B cell (primary cell): ENCODE data around the gene RNF220. TPM values are rescaled to one million over a fixed set of nuclear protein-coding genes. Genes with fewer than 3 reads are reported as not detected.
A peak's percentile ranks its signal among the peaks of the same experiment; 100 is the strongest.

ENCODE experiments used
- ATAC-seq: fragments of 200-7000 bp; cut with Tn5 transposase; one replicate; pipeline ENCODE4 v1.10.0; 2021; ENCODE audit warnings: low read depth, mild to moderate bottlenecking, moderate number of reproducible peaks, moderate library complexity
- CTCF ChIA-PET: fragments of 350-600 bp; sonication (Branson Sonifier 250); formaldehyde crosslinking; loops from one replicate; lab custom pipeline; 2021; ENCODE audit warnings: antibody characterized with exemption, inconsistent platforms; lab: Charles Lee
- POLR2A ChIA-PET: fragments of 350-600 bp; sonication (Branson Sonifier 250); formaldehyde crosslinking; loops from one replicate; lab custom pipeline; 2021; ENCODE audit warnings: antibody characterized with exemption; lab: Charles Lee
- DNase-seq: peaks from one replicate; pipeline ENCODE4 v3.0.0; 2013
- H2AFZ ChIP-seq: 2 replicates; pipeline ENCODE4 v1.6.1; 2012; ENCODE audit warnings: mild to moderate bottlenecking, low read depth, low read length; ENCODE audit not compliant: insufficient read depth, poor library complexity, severe bottlenecking
- H3K27ac ChIP-seq, 2 donors: 1 replicate in 1 of 2; 2 replicates in 1 of 2; pipeline ENCODE4 v1.5.1; 2012 to 2013; ENCODE audit warnings: low read length in 2 of 2, mild to moderate bottlenecking in 2 of 2, moderate library complexity in 1 of 2
- H3K27me3 ChIP-seq, 4 experiments: fragments of 200-600 bp in 1 of 4; sonication (generic) in 1 of 4; replicated peaks in 1 of 4; 1 replicate in 2 of 4; 2 replicates in 2 of 4; pipeline versions ENCODE4 v1.6.1 to v1.7.0; 2013 to 2016; ENCODE audit warnings: low read length in 3 of 4, mild to moderate bottlenecking in 2 of 4, mixed read lengths in 1 of 4, moderate library complexity in 1 of 4; ENCODE audit not compliant: insufficient read depth in 4 of 4, control insufficient read depth in 3 of 4; ENCODE audit errors: control extremely low read depth in 1 of 4
- H3K36me3 ChIP-seq, 2 experiments: replicated peaks in 1 of 2; 1 replicate in 1 of 2; 2 replicates in 1 of 2; pipeline versions ENCODE4 v1.6.1 to v1.7.1; 2013; ENCODE audit warnings: low read length in 1 of 2; ENCODE audit not compliant: insufficient read depth in 2 of 2, control insufficient read depth in 1 of 2; ENCODE audit errors: control extremely low read depth in 1 of 2, extremely low read depth in 1 of 2
- H3K4me1 ChIP-seq, 2 donors: fragments of 200-600 bp in 1 of 2; sonication (generic) in 1 of 2; 1 replicate in 1 of 2; 2 replicates in 1 of 2; pipeline versions ENCODE4 v1.5.1 to v1.6.1; 2013 to 2017; ENCODE audit warnings: low read length in 2 of 2; ENCODE audit not compliant: control insufficient read depth in 2 of 2, insufficient read depth in 2 of 2
- H3K4me2 ChIP-seq: replicated peaks from 2 replicates; pipeline ENCODE3; 2012; ENCODE audit warnings: mild to moderate bottlenecking, low read depth, low read length; ENCODE audit not compliant: poor library complexity, severe bottlenecking
- H3K4me3 ChIP-seq, 5 experiments: fragments of 200-600 bp in 1 of 5; sonication (generic) in 1 of 5; 1 replicate in 3 of 5; 2 replicates in 2 of 5; pipeline versions ENCODE4 v1.5.1 to v1.7.0; 2011 to 2016; ENCODE audit warnings: low read length in 4 of 5, mild to moderate bottlenecking in 4 of 5, low read depth in 2 of 5, control low read depth in 1 of 5, moderate library complexity in 1 of 5; ENCODE audit not compliant: insufficient read depth in 1 of 5; ENCODE audit errors: control extremely low read depth in 1 of 5, extremely low read depth in 1 of 5
- H3K79me2 ChIP-seq: fragments of 200-600 bp; sonication (generic); one replicate; pipeline ENCODE4 v1.6.0; 2016; ENCODE audit warnings: low read length; ENCODE audit not compliant: control insufficient read depth, insufficient read depth
- H3K9ac ChIP-seq: fragments of 200-600 bp; sonication (generic); 2 replicates; pipeline ENCODE4 v1.6.1; 2017; ENCODE audit warnings: mild to moderate bottlenecking, low read length, moderate library complexity
- H3K9me3 ChIP-seq, 3 donors: one replicate each; pipeline versions ENCODE4 v1.6.1 to v1.7.1; 2013; ENCODE audit warnings: low read length in 2 of 3; ENCODE audit not compliant: control insufficient read depth in 2 of 3, insufficient read depth in 1 of 3; ENCODE audit errors: control extremely low read depth in 1 of 3
- H4K20me1 ChIP-seq: 2 replicates; pipeline ENCODE4 v1.6.0; 2012; ENCODE audit warnings: mild to moderate bottlenecking, low read length; ENCODE audit not compliant: insufficient read depth, control insufficient read depth, poor library complexity, severe bottlenecking
- H3K27ac Mint-ChIP-seq: one replicate; pipeline ENCODE4 v1.8.0; 2021; ENCODE audit warnings: mixed read lengths
- H3K27me3 Mint-ChIP-seq: one replicate; pipeline ENCODE4 v1.8.0; 2021; ENCODE audit warnings: mixed read lengths
- H3K4me1 Mint-ChIP-seq: one replicate; pipeline ENCODE4 v1.8.0; 2021; ENCODE audit warnings: mixed read lengths
- H3K4me3 Mint-ChIP-seq: one replicate; pipeline ENCODE4 v1.8.0; 2021; ENCODE audit warnings: mixed read lengths
- H3K9me3 Mint-ChIP-seq: one replicate; pipeline ENCODE4 v1.8.0; 2022; ENCODE audit warnings: mixed read lengths; ENCODE audit not compliant: insufficient read depth
- EZH2 ChIP-seq: IDR thresholded peaks from 2 replicates; pipeline ENCODE4 v1.6.1; 2012; ENCODE audit warnings: borderline replicate concordance, low read depth, mild to moderate bottlenecking, moderate library complexity, low read length; ENCODE audit not compliant: insufficient read depth, poor library complexity, severe bottlenecking
- WGBS: methylation state at CpG from one replicate; pipeline ENCODE4 v1.1.5; 2013; ENCODE audit warnings: missing lambda C conversion rate; ENCODE audit not compliant: insufficient coverage; 5-methylcytosine and 5-hydroxymethylcytosine counted together
- intact Hi-C: fragments of 100-400 bp; cut with micrococcal nuclease; formaldehyde crosslinking; loops from one replicate; pipeline ENCODE4 v1.10.0; 2022
- polyA plus RNA-seq: library from polyadenylated mRNA; depleted of rRNA; stranded (reverse); fragments of >200 nt; gene quantifications from 2 replicates; pipeline ENCODE4 v1.2.3, GENCODE V29; 2012
- total RNA-seq, 2 donors: library from RNA; stranded (reverse); fragments of 120-200 nt in 1 of 2; gene quantifications; 1 replicate in 1 of 2; 2 replicates in 1 of 2; pipeline versions ENCODE4 v1.2.3 to v1.2.4, GENCODE V29; 2013 to 2022
- TF ChIP-seq, protein P1 (sequence below): fragments of 200-600 bp; IDR thresholded peaks from one replicate; pipeline ENCODE4 v1.8.0; 2022; ENCODE audit warnings: antibody characterized with exemption, mild to moderate bottlenecking

The RNF220 gene
- total and polyA plus RNA-seq, 2 donors (not counting 1 experiment from before 2014, with no cell fraction given) = 115 to 141 TPM

DNA sequence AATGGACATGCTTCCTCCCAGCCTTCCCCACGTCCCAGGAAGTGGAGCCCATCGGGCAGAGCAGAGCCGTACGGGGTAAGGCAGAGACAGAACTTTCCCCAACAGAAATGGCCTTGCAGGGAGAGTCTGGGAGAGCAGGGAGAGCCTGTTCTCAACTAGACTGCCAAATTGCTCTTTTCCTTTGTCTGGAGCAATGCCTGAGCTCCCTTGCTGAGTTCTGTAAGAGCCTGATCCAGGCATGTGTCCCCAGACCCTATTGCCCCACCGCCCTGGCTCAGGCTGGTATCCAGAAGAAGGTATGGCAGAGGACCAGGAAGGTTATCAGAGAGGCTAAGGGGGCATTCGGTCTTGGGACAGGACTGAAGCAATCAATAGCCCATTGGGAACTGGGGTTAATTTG is 189.3 kb downstream of the RNF220 start:
- 92% methylated on average over 5 of the region's 6 CpGs for WGBS
- Histone ChIP-seq H3K27ac (no peak overlapping the region), H3K9me3 (no peaks in the 10 kb centered on the region), H3K4me3 (no peak overlapping the region), H4K20me1 (no peaks in the 10 kb centered on the region), H3K27me3 (no peaks in the 10 kb centered on the region), H3K4me2 (no peak overlapping the region), H3K4me1 (peaks cover 0 to 3% of the 10 kb centered on the region in 2 donors), H3K36me3 (no peaks in the 10 kb centered on the region), H3K79me2 (no peaks in the 10 kb centered on the region), H3K9ac (no peak overlapping the region), H2AFZ (no peak overlapping the region)
- ChIA-PET CTCF (interaction anchor here (0.5 to 8.4 kb wide), 18 partner anchors 9 to 904 kb away, joined by 3 to 126 read pairs (median 4); no protein-coding TSS in a partner anchor), POLR2A (no interaction called here)
- Mint-ChIP-seq H3K27me3 (peaks cover 7% of the 10 kb centered on the region), H3K9me3 (no peaks in the 10 kb centered on the region), H3K27ac (no peak overlapping the region), H3K4me1 (no peaks in the 10 kb centered on the region), H3K4me3 (no peak overlapping the region)
- intact Hi-C loops = no loop called here
- ATAC-seq = no peak
- no peak for DNase-seq
- TF ChIP-seq, protein P1, sequence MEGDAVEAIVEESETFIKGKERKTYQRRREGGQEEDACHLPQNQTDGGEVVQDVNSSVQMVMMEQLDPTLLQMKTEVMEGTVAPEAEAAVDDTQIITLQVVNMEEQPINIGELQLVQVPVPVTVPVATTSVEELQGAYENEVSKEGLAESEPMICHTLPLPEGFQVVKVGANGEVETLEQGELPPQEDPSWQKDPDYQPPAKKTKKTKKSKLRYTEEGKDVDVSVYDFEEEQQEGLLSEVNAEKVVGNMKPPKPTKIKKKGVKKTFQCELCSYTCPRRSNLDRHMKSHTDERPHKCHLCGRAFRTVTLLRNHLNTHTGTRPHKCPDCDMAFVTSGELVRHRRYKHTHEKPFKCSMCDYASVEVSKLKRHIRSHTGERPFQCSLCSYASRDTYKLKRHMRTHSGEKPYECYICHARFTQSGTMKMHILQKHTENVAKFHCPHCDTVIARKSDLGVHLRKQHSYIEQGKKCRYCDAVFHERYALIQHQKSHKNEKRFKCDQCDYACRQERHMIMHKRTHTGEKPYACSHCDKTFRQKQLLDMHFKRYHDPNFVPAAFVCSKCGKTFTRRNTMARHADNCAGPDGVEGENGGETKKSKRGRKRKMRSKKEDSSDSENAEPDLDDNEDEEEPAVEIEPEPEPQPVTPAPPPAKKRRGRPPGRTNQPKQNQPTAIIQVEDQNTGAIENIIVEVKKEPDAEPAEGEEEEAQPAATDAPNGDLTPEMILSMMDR = no peak
- TF ChIP-seq EZH2 = no peak

DNA sequence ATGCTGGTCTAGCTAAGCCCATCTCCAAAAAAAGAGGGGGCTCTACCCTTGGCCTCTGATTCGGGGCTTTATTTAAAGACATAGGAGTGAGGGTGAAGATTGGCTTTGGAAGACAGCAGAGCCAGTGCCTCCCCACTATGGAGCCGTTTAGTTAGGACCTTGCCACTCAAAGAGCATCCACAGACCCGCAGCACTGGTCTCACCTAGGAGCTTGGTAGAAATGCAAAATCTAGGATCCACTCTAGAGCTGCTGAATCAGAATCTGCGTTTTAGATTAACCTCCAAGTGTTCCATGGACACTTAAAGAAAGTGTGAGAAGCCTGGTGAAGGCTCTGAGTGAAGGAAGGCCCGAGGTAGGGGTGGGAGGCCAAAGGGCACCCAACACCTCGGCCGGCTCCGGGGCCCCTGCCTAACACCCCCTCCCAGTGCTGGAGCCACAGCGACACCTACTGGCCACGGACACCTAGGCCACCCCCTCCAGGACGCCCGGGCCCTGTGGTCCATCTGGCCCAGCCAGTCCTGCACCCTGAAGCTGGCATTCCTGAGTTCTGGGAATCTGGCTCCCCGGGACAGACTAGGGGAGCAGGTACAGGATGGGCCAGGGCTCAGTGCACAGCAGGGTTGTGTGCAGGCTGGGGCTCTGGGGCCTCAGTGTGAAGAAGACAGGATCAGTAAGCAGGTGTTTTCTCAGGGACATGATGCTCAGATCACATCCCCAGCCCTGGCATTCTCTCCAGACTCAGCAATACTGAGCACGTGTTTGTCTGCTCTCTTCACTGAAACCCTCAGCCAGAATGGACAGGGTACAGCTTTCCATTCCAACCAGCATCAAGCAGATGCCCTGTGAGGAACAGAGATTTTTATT is 190.0 kb downstream of the RNF220 start:
- intact Hi-C loops = no loop called here
- H3K27me3 ChIP-seq = no peaks in the 10 kb centered on the region
- no peak overlapping the region for H3K4me3 ChIP-seq
- peaks cover 0 to 3% of the 10 kb centered on the region in 2 donors for H3K4me1 ChIP-seq
- H3K4me1 Mint-ChIP-seq = no peaks in the 10 kb centered on the region
- peak overlapping the region; percentile 16 for H3K27ac Mint-ChIP-seq
- ATAC-seq (peak; percentile 91), DNase-seq (peak; percentile 80)
- H2AFZ ChIP-seq = peak overlapping the region; percentile 30
- H3K9me3 Mint-ChIP-seq = no peaks in the 10 kb centered on the region
- H3K4me3 Mint-ChIP-seq = no peak overlapping the region
- ChIA-PET CTCF (interaction anchor here (0.5 to 8.4 kb wide), 22 partner anchors 9 to 903 kb away, joined by 3 to 126 read pairs (median 4); no protein-coding TSS in a partner anchor), POLR2A (no interaction called here)
- H3K4me2 ChIP-seq = no peak overlapping the region
- no peaks in the 10 kb centered on the region for H3K9me3 ChIP-seq
- whole genome bisulfite sequencing = 19% methylated on average over 10 of the region's 14 CpGs
- H3K27ac ChIP-seq = no peak overlapping the region
- no peaks in the 10 kb centered on the region for H3K36me3 ChIP-seq
- H3K79me2 ChIP-seq = no peaks in the 10 kb centered on the region
- TF ChIP-seq, protein P1 = peak; percentile 99
- no peak for TF ChIP-seq EZH2
- no peaks in the 10 kb centered on the region for H4K20me1 ChIP-seq
- H3K9ac ChIP-seq = no peak overlapping the region
- peaks cover 7% of the 10 kb centered on the region for H3K27me3 Mint-ChIP-seq
